Uterus (tissue), 4 donors: ENCODE measurements around the gene FAM227A. TPM values are rescaled to one million over a fixed set of nuclear protein-coding genes. Genes with fewer than 3 reads are reported as not detected.
A peak's percentile ranks its signal among the peaks of the same experiment; 100 is the strongest.
"Not testable (repeated sequence)": the region's sequence is repeated elsewhere in the genome, so short reads cannot be mapped to it uniquely, and the experiment has no call there.

Source experiments
- DNase-seq, 2 donors: peaks; one replicate each; pipeline ENCODE4 v3.0.0-alpha.2; 2019 to 2020
- H3K27ac ChIP-seq, 2 donors: fragments of 200-600 bp; sonication (generic); 1 replicate in 1 of 2; 2 replicates in 1 of 2; pipeline ENCODE4 v1.5.1; 2016 to 2018
- H3K27me3 ChIP-seq, 2 donors: fragments of 200-600 bp; sonication (generic); one replicate each; pipeline ENCODE4 v1.5.1; 2018 to 2019; ENCODE audit warnings: control low read depth in 1 of 2
- H3K36me3 ChIP-seq, 2 donors: fragments of 200-600 bp; sonication (generic); one replicate each; pipeline ENCODE4 v1.5.1; 2019; ENCODE audit warnings: control low read depth in 1 of 2
- H3K4me1 ChIP-seq, 2 donors: fragments of 200-600 bp; sonication (generic); one replicate each; pipeline ENCODE4 v1.5.1; 2018 to 2019; ENCODE audit warnings: control low read depth in 1 of 2
- H3K4me3 ChIP-seq, 2 donors: fragments of 200-600 bp; sonication (generic); 1 replicate in 1 of 2; 2 replicates in 1 of 2; pipeline ENCODE4 v1.5.1; 2018 to 2019; ENCODE audit warnings: mild to moderate bottlenecking in 1 of 2
- H3K9me3 ChIP-seq, 2 donors: fragments of 200-600 bp; sonication (generic); one replicate each; pipeline ENCODE4 v1.5.1; 2019; ENCODE audit warnings: control low read depth in 1 of 2
- CTCF ChIP-seq, 4 experiments: fragments of 200-600 bp in 2 of 4; fragments of 450-650 bp in 2 of 4; sonication (generic) in 2 of 4; IDR thresholded peaks; one replicate each; pipeline ENCODE4 v1.5.1; 2016 to 2019; ENCODE audit warnings: antibody characterized with exemption in 4 of 4, mild to moderate bottlenecking in 2 of 4, moderate library complexity in 1 of 4
- POLR2A ChIP-seq, 2 donors: fragments of 450-650 bp; IDR thresholded peaks; one replicate each; pipeline ENCODE4 v1.6.1; 2016; ENCODE audit warnings: antibody characterized with exemption in 2 of 2, mild to moderate bottlenecking in 1 of 2, moderate library complexity in 1 of 2
- intact Hi-C: fragments of 100-400 bp; cut with DNase I; formaldehyde crosslinking; loops from one replicate; pipeline ENCODE4 v1.15.1; 2023; ENCODE audit warnings: low total_unique reads
- total RNA-seq, 4 donors: library from RNA; depleted of rRNA in 3 of 4; stranded (reverse); fragments of >200 nt in 3 of 4; gene quantifications; one replicate each; pipeline versions ENCODE4 v1.1.0 to v1.2.4, GENCODE V29; 2014 to 2023
- donor health status: DM: yes; HTN: yes; CAD: no.

FAM227A gene
- total RNA-seq, 4 donors from 2014 or later: 1.5 to 10.4 (median 4.6) TPM

DNA sequence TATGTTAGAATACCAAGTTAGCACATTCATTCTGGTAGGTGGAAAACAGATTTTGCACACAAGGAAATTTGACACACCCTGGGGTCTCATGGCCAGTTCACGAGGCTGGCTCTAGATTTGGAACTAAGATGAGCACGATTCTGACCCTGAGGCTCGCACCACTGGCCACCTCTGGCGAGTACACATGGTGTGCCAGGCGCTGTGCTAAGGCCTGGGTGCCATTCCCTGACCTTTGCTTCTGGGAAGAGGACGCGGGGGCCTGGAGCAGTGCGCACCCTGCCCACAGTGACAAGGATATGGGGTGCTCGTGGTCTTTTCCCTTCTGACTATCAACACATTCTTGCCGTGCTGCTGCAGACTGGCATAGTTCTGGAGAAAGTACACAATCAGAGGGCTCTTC, 56.7 kb downstream of the FAM227A start:
- H3K27me3 ChIP-seq: no peaks in the 10 kb centered on the region
- H3K27ac ChIP-seq: no peak overlapping the region
- intact Hi-C loops: no loop called here
- H3K36me3 ChIP-seq: no peaks in the 10 kb centered on the region
- no peak for DNase-seq
- H3K9me3 ChIP-seq: no peaks in the 10 kb centered on the region
- no peak overlapping the region for H3K4me3 ChIP-seq
- no peaks in the 10 kb centered on the region for H3K4me1 ChIP-seq
- no peak for TF ChIP-seq POLR2A (IDR thresholded peaks at IDR 0.05)
- TF ChIP-seq CTCF (IDR thresholded peaks at IDR 0.05): no peak

GRCh38 chr22:38582923-38583322, 73.3 kb downstream of the FAM227A start:
- H3K27ac ChIP-seq, H3K36me3 ChIP-seq, H3K4me1 ChIP-seq, intact Hi-C loops, H3K27me3 ChIP-seq, H3K9me3 ChIP-seq, H3K4me3 ChIP-seq, DNase-seq: not testable (repeated sequence)

DNA sequence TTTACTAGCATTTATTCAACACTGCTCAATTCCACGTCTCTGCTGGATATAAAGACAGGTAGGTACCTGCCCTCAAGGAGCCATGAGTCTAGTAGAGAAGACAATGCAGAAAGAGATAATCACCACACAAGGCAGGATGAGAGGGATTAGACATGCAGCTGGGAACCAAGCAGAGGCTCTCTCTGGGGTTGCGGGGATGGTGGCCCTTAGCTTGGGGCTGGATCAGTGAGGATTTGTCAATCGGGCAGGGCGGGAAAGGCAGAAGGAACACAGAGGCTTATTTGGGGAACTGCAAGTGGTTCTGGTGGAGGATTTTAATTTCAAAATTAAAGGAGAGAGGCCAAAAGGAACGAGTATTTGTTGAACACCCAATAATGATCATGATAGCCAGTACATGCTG, 77.7 kb downstream of the FAM227A start:
- Histone ChIP-seq H3K27me3 (no peaks in the 10 kb centered on the region), H3K9me3 (no peaks in the 10 kb centered on the region), H3K36me3 (no peaks in the 10 kb centered on the region), H3K4me1 (no peaks in the 10 kb centered on the region), H3K27ac (no peak overlapping the region), H3K4me3 (no peak overlapping the region)
- intact Hi-C loops: loop anchor here (10.0 kb wide), 1 partner anchor 514 kb away; no protein-coding TSS in a partner anchor
- no peak for DNase-seq
- TF ChIP-seq POLR2A (IDR thresholded peaks at IDR 0.05): no peak
- no peak for TF ChIP-seq CTCF (IDR thresholded peaks at IDR 0.05)

- Histone ChIP-seq H3K9me3 (no peaks in the 10 kb centered on the region), H3K27ac (no peak overlapping the region), H3K27me3 (no peaks in the 10 kb centered on the region), H3K4me3 (no peak overlapping the region), H3K36me3 (no peaks in the 10 kb centered on the region), H3K4me1 (peaks cover 3 to 7% of the 10 kb centered on the region in 2 donors)
- TF ChIP-seq CTCF (IDR thresholded peaks at IDR 0.05) (peak; percentile 31 to 51 (median 44)), POLR2A (IDR thresholded peaks at IDR 0.05) (no peak)
- DNase-seq: peak; percentile 22 to 34
- intact Hi-C loops: loop anchor here (10.0 kb wide), 1 partner anchor 507 kb away; no protein-coding TSS in a partner anchor
These were observed 84.1 kb downstream of the FAM227A start for GRCh38 chr22:38572065-38572464.

DNA sequence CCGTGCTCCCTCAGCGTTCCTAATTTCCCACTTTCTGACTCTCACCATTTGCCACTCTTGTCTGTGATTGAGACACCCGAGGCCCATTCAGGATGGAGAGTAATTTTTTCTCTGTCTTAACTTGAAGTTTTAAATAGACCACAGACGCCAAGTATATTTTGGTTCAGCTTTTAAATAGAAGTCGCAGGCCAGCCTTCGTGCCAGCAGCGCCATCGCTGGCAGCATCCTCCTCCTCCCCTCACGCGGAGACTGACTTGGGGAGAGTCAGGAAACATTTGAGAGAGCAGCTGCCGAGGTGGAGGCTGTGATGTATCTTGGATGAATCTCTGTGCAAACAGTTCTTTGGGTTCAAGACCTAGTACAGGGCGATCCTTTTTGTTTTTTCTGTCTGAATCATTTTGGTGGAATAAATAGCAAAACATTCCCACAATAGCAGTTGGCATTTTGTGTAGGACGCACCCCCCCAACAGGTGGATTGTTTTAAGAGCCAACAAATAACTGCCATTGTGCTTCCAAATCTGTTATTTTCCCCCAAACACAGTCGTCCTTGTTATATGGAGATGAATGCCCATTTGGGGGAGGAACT, 85.3 kb downstream of the FAM227A start:
- intact Hi-C loops: loop anchor here (10.0 kb wide), 1 partner anchor 506 kb away; no protein-coding TSS in a partner anchor
- DNase-seq: no peak
- Histone ChIP-seq H3K36me3 (no peaks in the 10 kb centered on the region), H3K27me3 (no peaks in the 10 kb centered on the region), H3K27ac (peak overlapping the region; percentile 72 to 89), H3K4me1 (peaks cover 3 to 7% of the 10 kb centered on the region in 2 donors), H3K4me3 (peak overlapping the region; percentile 55 to 68), H3K9me3 (no peaks in the 10 kb centered on the region)
- TF ChIP-seq CTCF (IDR thresholded peaks at IDR 0.05): peak in 1 of 4 experiments; percentile 8
- TF ChIP-seq POLR2A (IDR thresholded peaks at IDR 0.05): no peak
